Measurements from ENCODE around the gene CHID1.

Gene CHID1

GRCh38 chr11:845872-846495, 64.6 kb downstream of the CHID1 start:
- no peak for DNase-seq

DNA sequence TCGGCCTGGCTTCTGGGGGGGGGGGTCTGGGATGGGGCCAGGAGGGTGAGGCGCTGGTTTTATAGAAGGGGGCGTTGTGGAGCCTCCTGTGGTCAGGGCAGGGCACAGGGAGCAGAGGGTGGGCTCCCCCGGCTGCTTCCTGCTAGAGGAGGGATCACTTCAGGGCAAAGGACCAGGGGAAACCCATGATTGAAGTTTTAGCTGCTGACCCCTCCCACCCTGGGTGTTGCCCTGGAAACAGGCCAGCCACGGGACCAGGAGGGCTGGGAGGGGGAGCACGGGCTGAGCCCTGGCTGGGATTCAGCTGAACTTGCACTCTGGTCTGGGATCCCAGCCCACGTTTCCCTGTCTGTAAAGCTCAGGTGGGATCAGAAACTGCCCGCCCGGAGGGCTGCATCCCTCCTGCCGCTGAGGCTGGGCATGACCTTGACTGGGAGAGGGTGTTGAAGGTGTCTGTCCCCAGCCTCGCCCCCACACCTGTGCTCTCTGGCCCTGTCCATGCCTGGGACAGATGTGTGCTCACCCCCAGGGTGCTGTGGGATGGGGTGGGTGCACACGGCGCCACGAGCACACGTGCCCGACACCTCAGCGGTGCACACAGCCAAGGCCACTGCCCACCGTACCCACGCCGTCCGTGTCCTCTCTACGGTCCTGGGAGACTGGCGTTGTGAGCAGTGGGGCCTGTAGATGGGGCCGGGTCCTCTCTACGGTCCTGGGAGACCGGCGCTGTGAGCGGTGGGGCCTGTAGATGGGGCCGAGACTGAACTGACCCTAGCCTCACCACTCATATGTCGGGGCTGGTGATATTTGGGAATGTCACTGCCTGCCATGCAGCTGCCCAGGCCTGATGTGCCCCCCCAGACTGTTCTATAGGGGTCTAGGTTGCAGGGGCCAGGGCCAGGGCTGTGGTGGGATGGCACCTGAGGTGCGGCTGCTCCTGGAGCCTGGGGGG, 65.6 kb downstream of the CHID1 start:
- DNase-seq, result no peak

DNA sequence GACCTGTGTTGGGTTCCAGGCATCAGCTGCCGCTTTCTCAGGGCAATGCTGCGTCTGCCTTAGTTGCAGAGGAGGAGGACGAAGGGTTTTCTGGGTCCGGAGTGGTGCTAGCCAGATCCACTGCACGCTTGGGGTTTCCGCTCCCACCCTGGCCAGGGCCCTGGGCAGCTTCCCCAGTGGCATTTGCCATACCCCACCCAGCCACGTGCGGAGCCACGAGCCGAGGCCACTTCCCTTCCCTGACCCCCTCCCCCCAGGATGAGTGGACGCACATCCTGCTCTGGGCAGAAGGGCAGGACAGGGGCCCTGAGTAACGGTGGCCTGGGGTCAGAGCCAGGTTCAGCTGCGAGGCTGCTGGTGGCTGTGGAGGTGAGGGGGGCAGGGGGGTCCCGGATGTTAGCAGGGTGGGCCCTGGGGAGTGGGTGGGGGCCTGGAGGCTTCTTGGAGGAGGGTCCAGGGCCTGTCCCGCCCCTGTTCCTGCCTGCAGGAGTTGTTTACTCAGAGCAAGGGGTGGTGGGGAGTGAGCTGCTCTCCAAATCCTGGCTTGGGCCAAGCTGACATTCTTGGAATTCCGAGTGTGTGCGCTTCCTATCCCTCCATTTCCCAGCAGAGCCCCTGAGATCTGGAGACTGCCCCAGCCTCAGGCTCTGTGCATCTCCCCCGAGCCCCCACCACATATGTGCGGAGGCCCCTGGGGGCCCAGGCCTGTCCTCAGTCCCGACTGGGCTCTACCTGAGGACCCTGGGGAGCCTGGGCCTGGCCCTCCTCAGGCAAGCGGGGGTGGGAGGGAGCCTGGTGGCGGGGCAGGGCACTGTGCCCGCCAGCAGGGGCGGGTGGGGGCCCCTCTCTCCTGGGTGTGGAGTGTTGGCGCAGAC, 66.6 kb downstream of the CHID1 start:
- no peak for DNase-seq

DNA sequence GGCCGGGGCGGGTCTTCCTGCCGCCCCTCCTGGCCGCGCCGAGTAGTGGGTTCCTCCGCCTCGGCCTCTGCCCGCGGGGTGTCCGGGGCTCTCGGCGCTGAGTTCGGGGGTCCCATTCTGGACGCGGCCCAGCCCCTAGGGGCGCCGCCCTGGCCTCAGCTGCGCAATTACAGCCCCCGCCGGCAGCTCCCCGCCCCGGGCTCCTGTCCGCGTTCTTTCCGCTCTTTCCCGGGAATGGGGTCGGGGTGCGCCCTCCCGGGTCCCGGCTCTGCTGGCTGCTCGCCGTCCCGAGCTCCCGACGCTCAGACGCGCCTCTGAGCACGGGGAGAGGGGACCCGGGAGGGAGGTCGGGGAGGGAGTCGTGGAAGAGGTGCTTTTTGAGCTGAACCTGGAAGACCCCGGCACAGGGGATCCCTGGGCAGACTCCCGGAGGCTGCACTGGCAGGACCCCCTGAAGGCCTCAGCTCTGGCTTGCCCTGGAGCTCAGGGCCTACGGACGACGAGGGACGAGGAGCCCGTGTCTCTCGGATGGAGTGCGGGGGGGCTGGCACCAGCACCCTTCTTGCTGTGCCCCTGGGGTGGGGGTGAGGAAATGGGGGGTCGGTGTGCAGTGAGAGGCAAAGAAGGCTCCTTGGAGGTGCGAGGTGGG, 67.4 kb downstream of the CHID1 start:
- DNase-seq, result no peak

DNA sequence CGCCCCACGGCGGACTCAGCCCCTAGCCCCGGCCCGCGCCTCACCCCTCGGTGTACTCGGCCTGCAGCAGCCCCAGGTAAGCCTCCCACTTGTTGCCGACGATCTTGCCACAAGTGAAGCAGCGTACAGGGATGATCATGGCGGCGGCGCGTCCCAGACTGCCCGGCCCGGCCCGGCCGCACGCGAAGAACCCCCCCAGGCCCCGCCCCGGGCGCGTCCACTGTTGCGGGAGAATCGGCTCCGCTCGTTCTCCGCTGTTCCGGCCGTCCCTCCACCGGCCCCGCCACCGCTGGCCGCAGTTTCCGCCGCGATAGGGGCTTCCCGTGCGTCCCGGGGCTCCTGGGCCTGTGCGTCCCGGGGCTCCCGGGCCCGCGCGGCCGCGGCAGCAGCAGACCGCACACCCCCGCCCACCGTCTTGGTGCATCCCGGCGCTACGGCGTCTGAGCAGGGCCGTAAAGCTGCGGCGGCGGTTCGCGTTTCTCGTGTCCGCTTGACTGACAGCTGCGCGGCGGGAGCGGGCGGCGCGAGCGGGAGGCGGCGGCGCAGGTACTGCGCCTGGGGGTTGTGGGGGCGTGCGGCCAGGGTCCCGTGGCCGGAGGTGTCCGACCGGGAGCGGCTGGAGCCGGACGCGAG, 68.1 kb downstream of the CHID1 start, which contains the start of the genes POLR2L and TSPAN4:
Gene POLR2L (minus strand): TSS at position 160 of the 633 bp plus-strand sequence. CDS start 21 bp downstream, at position 139.
Gene TSPAN4 (plus strand): TSS at position 483 of the 633 bp plus-strand sequence. CDS start 7,453 bp downstream, outside the sequence.
- DNase-seq, result peak; percentile 83

DNA sequence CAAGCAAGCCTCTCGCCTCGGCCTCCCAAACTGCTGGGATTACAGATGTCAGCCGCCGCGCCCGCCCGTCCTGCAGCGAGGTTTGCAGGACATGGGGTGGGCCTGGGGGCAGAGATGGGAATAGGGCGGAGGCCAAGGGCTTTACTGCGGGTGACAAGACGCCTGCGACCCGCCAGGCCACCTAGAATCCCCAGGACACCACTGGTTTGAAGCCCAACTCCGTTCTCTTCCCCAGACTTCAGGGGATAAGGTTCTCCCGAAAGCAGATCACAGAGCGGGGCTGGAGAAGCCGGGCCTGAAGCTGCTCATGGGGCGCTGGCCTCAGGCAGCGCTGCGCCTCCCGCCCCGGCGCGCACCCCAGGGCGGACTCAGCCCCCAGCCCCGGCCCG, 68.6 kb downstream of the CHID1 start:
- DNase-seq, result no peak

GRCh38 chr11:839875-840617, 70.6 kb downstream of the CHID1 start:
- DNase-seq, result no peak

DNA sequence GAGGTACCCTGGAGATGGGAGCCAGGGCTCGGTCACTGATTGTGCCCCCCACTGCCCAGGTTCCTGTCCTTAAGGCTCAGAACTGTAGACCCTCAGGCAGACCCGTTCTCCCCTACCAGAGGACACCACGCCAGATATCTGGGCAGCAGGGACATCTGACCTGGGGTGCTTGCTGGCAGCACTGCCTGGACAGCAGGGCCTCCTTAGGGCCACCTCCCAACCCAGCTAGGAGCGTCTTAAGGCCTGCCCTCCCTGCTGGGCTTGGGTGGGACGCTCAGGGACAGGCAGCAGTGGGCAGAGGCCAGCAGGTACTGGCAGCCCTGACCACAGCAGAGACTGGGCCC, 71.4 kb downstream of the CHID1 start:
- no peak for DNase-seq

DNA sequence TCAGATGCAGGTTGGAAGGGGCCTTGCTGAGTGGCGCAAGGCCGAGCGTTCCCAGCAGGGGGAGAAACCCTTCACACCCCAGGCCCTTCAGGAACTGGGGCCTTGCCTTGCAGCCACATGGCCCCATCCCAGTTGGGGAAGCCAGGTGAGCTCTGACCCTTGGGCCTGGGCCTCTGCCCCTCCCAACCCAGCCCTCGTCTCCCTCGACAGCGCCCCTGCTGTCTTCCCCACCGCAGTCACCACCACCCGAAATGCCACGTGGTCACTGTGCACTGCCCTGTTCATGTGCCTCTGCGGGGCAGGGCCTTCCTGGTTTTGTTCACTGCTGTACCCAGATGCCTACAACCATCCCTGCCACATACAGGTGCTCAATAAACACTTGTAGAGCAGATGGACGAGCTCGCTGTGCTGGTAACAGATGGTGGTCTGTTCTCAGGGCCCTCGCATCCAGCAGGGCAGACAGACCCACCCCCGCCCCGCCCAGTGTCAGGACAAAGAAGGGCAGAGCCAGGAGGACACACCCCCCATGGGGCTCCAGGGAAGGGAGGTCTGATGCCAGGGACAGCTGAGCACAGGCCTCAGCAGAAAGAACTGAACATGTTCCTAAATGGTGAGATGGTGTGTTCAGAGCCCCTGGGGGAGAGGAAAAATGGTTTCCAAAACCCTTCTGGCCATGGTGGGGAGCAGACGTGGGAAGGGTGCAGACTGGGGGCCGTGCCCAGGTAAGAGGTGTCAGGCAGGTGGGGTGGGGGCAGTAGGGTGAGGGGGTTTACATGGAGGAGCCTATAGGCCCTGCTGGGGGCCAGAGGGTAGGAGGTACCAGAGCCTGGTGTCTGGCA, 72.0 kb downstream of the CHID1 start:
- no peak for DNase-seq

- DNase-seq, result no peak
Measured at GRCh38 chr11:837990-838307, 72.7 kb downstream of the CHID1 start.

GRCh38 chr11:837189-837989, 73.2 kb downstream of the CHID1 start:
- no peak for DNase-seq

DNA sequence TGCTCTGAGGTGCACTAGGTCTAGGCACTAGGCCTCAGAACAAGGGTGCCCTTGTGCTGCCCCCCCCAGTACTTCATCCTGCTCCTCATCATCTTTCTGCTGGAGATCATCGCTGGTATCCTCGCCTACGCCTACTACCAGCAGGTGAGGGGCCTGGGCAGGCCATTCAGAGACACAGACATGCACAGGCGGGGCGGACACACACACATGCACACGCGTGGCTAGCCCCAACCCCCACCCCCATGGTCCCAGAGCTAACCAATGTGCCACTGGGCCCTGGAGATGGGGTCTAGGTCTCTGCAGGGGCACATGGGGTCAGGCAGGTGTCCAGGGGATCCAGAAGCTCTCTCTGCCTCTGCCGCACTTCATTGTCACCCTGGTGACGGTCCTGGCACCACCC, 73.9 kb downstream of the CHID1 start:
- no peak for DNase-seq

GRCh38 chr11:836274-836673, 74.3 kb downstream of the CHID1 start:
- DNase-seq, result no peak

DNA sequence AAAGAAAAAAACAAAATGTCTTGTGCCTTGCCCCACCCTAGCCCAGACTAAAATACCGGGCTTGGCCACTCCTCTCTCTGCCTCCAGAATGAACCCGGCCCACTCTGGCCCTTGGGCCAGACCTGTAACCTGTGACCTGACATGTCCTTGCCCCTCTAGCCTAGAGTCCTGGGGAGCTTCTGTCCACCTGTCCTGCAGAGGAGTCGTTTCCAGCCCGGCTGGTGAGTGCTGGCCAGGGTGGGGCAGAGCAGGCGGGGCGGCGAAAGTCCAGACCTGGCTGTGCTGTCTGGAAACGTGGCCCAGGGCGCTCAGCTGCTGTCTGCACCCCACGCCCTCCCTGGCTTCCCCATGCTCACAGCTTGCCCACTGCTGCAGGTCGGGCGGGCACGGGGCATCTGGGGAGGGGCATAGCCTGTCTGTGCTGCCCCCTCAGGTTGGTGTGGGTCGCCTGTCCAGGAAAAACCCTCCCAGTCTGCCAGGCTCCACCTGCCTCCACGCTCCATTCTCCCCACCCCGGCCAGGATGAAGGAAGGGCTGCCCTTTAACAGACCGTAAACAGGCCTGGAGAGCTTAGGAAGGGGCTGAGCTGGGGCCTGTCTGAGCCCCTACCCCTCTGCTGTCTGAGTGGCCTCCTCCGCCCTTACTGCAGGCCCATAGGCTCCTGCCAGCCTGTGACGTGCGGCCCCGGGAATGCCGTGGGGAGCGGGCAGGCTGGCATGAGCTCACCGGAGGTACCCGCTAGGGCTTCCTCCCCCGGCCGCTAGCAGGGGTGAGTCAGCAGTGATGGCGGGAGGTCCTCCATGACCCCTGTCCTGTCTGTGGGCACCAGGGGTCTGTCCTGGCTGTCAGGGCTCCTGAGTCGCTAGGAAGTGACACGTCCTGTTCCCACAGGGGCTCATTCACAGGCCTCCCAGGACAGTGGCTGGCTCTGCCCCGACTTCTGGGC, 76.0 kb downstream of the CHID1 start:
- no peak for DNase-seq

GRCh38 chr11:833849-834311, 76.7 kb downstream of the CHID1 start:
- no peak for DNase-seq

GRCh38 chr11:833114-833791, 77.4 kb downstream of the CHID1 start:
- DNase-seq, result no peak

- no peak for DNase-seq
Measured at GRCh38 chr11:832529-833113, 78.0 kb downstream of the CHID1 start, which contains the start of gene CD151. Gene CD151 (plus strand): TSS chr11:832952. CDS start chr11:836070, 3,118 bp downstream.

Measured in activated effector memory CD4-positive, alpha-beta T cell treated with Interleukin-2 at 50 U/mL for 16 hours (primary cell).